Retinal pigment epithelial cell (primary cell): ENCODE data around the gene PGP.

Source experiments
- DNase-seq: peaks from one replicate; pipeline ENCODE4 v3.0.0-alpha.2; 2010; ENCODE audit warnings: low read depth
- H3K4me3 ChIP-seq: 2 replicates; pipeline ENCODE4 v1.5.1; 2011; ENCODE audit warnings: mild to moderate bottlenecking, low read length, control low read depth, moderate library complexity
- CTCF ChIP-seq: conservative IDR thresholded peaks from 2 replicates; pipeline ENCODE4 v1.5.1; 2011; ENCODE audit warnings: low read depth, low read length, control low read depth, inconsistent platforms

PGP gene

DNA sequence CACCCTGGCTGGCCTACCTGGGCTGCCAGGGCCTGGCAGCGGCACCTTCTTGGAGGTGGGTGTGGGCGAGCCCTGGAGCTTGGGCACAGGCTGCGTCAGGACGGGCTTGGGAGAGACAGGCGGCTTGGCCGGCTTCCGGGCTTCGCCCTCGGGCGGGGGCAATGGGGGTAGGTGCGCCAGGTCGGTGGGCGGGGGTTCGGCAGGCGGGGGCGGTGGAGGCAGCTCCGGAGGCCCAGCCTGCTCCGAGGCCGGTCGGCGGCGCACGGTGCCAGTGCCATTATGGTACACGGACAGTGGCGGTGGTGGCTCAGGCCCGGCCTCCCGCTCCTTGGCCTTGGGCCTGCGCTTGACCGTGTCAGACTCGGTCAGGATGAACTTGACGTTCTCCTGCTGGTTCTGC is 35.1 kb downstream of the PGP start:
- no peak for TF ChIP-seq CTCF

DNA sequence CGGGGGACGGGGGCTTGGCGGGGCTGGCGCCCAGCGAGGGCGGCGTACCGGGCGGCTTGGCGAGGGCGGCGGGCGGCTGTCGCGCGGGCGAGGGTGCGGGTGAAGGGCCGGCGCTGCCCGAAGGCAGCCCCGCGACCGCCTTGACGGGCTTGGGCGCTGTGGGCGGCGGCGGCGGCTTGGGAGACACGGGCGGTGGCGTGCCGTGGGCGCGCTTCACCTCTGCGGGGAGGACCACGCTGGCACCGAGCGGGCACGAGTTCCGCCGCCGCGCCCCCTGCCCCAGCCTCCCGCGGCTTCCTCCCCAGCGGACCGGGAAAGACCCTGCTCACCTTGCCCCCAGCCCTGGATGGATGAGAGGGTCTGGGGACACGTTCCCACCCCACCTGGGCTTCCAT is 35.5 kb downstream of the PGP start:
- no peak for DNase-seq
- H3K4me3 ChIP-seq, result no peak overlapping the region
- no peak for TF ChIP-seq CTCF

More for the DNA sequence above, 35.1 kb downstream of the PGP start:
- no peak for DNase-seq
- H3K4me3 ChIP-seq, result no peak overlapping the region

- DNase-seq, result no peak
- no peak overlapping the region for H3K4me3 ChIP-seq
- no peak for TF ChIP-seq CTCF
Measured at GRCh38 chr16:2178321-2179106, 36.1 kb downstream of the PGP start.

DNA sequence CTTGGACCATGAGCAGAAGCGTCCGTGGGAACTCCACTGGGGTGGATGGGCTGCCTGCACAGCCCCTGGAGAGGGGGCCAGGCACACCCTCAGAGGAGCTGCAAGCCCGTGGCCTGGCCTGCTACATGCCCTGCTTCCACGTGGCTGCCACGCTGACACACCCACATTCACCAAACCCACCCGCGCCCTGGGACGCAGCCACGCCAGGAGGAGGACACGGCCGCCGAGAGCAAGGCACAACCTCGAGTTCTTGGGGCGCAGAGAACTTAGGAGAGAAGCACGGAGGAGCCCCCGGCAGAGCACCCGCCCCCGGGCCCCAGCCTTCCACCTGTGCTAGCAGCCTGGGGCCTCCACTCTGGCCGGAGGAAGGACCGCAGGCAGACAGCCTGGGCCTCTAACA is 37.1 kb downstream of the PGP start:
- TF ChIP-seq CTCF, result no peak
- DNase-seq, result no peak
- no peak overlapping the region for H3K4me3 ChIP-seq

DNA sequence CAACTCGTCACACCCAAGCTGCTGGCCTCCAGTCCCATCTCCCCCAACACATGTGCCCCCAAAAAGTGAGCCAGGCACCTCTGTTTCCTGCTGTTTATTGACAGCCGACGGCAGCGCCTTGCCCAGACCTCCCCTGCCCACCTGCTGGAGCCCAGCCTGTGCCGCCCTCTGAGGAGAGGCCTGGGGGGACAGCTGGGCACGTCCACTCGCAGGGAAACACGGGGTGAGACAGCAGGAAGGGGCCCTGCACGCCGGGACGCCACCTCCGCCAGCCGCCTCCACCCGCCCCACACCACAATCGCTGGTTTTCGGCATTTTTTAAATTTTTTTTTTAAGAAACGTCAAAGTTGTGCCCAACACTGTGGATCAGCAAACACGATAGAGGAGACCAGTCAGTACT is 37.5 kb downstream of the PGP start:
- no peak for DNase-seq
- TF ChIP-seq CTCF, result no peak
- no peak overlapping the region for H3K4me3 ChIP-seq

DNA sequence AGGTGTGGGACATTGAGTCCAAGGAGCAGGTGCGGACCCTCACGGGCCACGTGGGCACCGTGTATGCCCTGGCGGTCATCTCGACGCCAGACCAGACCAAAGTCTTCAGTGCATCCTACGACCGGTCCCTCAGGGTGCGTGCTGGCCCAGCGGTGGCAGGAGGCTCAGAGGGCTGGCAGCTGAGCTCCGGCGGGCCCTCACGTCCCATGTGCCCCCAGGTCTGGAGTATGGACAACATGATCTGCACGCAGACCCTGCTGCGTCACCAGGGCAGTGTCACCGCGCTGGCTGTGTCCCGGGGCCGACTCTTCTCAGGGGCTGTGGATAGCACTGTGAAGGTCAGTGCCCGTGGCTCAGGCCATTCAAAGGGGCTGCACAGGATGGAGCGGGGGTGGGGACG is 38.6 kb downstream of the PGP start:
- no peak for TF ChIP-seq CTCF
- no peak overlapping the region for H3K4me3 ChIP-seq
- DNase-seq, result no peak

DNA sequence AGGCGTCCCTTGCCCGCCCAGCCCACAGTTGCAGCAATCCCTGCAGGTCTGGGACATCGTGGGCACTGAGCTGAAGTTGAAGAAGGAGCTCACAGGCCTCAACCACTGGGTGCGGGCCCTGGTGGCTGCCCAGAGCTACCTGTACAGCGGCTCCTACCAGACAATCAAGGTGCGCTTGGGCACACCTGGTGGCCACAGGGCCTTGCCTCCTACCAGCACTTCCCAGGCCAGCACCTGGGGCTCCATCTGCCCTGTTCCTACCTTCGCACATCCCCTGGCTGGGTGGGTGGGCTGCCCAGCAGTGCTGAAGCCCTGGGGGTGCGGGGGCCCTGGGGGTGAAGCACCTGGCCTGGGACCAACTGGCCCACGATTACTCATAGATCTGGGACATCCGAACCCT is 39.2 kb downstream of the PGP start:
- TF ChIP-seq CTCF, result no peak
- DNase-seq, result no peak
- H3K4me3 ChIP-seq, result no peak overlapping the region
